HG03060 (cell line): ENCODE measurements around the gene BLOC1S4.
"Not testable (repeated sequence)": the region's sequence is repeated elsewhere in the genome, so short reads cannot be mapped to it uniquely, and the experiment has no call there.

Source experiments
- ATAC-seq: cut with Tn5 transposase; IDR thresholded peaks from one replicate; pipeline ENCODE4 v1.9.1; 2021; ENCODE audit warnings: low read depth, moderate number of reproducible peaks; ENCODE audit not compliant: unreplicated experiment

BLOC1S4 gene

DNA sequence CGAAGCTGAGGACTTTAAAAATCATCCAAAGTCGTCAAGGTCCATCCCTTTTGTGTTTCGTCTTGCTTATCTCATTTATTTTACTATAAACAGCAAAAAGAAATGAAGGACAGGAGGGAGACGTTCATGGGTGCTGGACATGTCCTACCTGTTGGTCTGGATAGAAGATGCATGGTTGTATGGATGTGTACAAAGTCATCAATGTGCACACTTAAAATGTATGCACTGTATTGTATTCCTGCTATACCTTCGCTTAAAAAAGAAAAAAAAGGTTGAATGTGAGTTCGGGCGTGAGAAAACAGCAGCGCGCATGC is 313 bp upstream of the BLOC1S4 start:
- ATAC-seq, result no peak

GRCh38 chr4:6716958-6717655 is 1.1 kb downstream of the BLOC1S4 start:
- no peak for ATAC-seq

DNA sequence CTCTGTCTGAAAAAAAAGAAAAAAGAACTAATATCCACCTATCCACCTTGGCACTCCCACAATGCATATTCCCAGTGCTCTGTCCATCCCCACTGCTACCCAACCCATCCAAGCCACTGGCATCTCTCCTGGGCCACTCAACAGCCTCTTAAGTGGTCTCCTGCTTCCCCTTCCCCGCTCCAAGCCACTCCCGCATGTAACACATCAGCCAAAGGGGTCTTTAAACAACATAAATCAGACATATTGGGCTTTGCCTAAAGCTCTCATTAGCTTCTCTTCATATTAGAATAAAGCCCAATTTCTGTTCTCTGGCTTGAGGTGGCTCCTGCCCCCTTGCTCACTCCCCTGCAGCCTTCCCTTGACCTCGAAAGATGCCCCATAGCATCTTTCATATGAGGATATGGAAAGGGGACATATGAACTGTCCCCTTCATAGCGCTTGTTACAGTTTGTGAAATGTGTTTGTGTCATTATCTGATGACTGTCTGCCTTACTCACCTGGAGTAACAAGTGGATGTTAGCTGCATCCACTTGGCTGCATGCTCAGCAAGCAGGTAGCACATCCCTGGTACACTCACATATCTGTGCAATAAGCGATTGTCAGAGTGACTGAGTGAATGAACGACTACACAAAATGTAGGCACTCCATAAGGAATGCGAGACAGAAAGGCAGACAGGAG is 3.1 kb downstream of the BLOC1S4 start:
- ATAC-seq, result no peak

- no peak for ATAC-seq
Observed at GRCh38 chr4:6719611-6720179, 3.7 kb downstream of the BLOC1S4 start.

DNA sequence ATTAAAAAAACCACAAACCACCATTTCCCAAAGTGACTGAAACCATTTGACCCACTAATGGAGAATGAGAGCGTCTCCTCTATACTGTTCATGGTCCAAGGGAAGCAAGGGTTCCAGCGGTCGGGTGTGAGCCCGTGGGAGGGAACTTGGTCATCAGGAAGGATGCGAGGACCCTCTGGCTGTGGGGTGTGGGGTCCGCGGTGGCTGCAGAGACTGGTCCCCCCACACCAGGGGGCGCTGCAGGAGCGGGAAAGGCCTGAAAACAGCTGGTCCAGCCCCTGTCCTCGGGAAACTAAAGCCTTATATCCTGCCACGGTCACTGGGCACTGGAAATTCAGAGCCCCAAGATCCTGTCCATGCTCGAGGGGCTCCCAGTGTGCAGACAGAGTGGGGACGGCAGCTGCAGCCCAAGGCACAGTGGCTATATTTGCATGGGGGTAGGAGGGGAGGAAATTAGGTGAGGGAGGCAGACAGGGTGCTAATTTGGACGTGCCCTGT is 4.3 kb downstream of the BLOC1S4 start:
- no peak for ATAC-seq

- no peak for ATAC-seq
Observed at GRCh38 chr4:6721121-6721520, 5.1 kb downstream of the BLOC1S4 start.

DNA sequence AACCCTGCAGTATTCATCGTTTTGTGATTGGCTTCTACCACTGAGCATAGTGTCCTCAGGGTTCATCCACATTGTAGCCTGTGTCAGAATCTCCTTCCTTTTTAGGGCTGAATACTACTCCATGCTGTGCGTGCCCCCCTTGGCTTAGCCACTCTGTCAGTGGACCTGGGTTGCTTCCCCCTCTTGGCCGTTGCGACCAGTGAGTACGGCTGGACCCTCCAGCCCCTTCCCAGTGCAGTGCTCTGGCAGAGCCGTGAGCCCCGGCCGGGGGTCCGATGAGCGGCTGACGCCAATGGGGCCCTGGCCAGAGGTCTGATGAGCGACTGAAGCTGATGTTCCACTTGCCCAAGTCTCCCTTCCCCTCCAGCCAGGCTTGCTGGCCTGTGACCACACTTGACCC is 6.9 kb downstream of the BLOC1S4 start:
- no peak for ATAC-seq

GRCh38 chr4:6723851-6724250 is 7.9 kb downstream of the BLOC1S4 start:
- no peak for ATAC-seq

GRCh38 chr4:6724421-6725111 is 8.6 kb downstream of the BLOC1S4 start:
- ATAC-seq, result no peak

- ATAC-seq, result not testable (repeated sequence)
Observed at GRCh38 chr4:6725427-6725961, 9.5 kb downstream of the BLOC1S4 start.

DNA sequence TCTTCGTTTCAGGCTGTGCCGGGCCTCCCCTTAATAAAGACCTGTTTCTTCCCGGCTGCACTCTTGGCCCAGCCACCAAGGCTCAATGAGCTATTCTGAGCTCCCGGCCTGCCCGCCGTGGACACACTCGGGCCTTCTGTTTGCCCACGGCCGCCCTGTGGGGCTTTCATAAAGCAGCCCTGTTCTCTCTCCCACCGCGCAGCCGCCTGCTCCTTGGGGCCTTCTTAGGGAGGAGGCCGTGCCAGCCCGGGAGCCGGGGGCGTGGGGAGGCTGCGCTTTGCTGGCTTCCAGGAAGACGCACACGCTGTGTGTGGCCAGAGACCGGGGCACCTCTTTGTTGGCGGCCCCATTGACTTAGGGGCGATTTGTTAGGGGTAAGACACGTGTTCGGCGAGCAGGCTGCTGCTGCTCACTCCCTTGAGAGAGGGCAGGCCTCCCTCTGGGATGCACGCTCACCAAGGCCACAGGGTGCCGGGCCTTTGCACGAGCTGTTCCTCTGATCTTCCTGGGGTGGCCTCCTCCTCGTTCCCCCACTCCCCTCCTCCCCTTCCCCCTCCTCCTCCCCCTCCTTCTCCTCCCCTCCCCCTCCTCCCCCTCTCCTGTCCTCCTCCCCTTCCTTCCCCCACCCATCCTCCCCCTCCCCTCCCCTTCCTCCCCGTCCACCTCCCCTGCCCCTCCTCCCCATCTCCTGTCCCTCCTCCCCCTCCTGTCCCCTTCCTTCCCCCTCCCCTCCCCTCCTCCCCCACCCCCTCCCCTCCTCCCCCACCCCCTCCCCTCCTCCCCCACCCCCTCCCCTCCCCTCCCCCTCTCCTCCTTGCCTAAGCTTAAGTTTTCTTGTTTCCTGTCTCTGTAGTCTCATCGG is 11.3 kb downstream of the BLOC1S4 start:
- ATAC-seq, result no peak

DNA sequence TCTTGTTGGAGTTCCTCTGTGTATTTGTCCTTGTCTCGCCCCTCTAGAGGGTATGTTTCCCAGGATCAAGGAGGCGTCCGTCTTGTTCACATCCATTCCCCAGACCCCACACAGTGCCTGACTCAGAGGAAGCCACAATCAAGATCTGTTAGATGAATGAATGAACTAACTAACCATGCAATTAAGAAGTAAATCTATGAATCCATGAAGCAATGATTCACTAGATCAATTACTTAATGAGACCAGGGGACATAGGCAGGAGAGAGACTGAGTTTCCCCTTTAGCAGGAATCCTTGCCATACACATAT is 11.9 kb downstream of the BLOC1S4 start:
- ATAC-seq, result no peak

DNA sequence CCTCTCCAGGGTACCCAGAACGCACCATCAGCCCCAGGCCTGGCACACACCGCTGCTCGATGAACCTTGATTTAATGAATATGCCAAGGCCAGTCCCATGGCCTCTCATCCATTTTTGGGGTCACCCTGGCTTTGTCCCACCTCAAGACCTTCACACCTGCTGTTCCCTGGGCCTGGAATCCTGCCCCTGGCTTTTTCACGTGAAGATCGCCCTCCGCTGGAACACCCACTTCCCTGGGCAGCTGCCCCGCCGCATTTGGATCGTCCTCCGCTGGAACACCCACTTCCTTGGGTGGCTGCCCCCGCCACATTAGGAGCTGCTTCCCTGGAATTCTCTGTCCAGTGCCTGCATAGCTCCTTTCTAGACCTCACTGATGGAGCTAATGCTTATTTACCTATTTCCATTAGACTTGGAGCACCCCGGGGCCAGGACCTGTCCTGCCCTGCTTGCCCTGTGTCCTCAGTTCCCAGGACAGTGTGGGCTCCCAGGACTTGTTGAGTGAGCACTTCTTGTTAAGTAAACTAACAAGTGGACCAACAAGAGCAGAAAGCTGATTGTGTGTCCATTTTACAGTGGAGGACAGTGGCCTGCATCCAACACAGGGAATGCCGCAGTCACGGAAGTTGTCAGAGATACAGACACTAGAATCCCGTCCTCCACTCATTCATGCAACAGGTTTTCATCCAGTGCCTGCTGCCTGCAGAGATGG is 12.5 kb downstream of the BLOC1S4 start:
- ATAC-seq, result no peak

GRCh38 chr4:6730603-6731317 is 14.8 kb downstream of the BLOC1S4 start:
- ATAC-seq, result no peak

DNA sequence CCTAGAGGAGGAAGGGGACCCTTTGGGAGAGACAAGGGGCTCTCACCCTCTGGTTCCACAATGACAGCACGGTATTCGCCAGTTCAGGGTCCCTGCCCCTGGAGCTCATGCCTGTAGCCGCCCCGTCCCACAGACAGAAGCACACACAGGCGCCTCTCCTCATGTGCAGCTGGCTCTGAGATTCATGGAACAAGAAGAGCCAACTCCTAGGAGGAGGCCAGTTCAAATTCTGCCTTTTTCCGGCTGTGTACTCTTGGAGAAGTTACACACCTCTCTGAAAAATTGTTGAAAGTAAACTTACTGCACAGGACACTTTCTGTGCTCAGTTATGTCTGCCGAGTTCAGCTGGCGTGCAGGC is 15.3 kb downstream of the BLOC1S4 start:
- no peak for ATAC-seq

DNA sequence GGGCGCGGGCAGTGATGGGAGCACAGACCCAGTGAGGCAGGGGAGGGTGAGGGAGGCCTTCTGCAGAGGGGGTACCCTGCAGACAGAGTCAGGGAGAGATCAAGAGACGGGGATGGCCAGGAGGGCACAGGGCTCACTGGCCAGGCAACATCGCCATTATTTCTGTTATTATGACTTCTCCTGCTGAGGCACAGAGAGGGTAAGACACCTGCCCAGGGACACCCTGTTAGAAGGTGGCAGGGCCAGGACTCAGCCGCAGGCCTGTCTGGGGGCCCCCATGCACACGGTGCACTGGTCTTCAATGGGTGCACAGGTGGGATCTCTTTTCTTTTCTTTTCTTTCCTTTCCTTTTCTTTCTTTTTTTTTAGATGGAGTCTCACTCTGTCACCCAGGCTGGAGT is 15.8 kb downstream of the BLOC1S4 start:
- no peak for ATAC-seq

- no peak for ATAC-seq
Observed at GRCh38 chr4:6732441-6733357, 16.7 kb downstream of the BLOC1S4 start.
